Endothelial cell of umbilical vein (primary cell): ENCODE results near the gene DNAAF5. TPM values are rescaled to one million over a fixed set of nuclear protein-coding genes. Genes with fewer than 3 reads are reported as not detected.

Experiments
- BruUV-seq: library from RNA; stranded (reverse); fragments of 400-500 nt; replicated peaks from 2 replicates; lab custom pipeline; 2021; lab: Mats Ljungman, UMichigan
- CTCF ChIA-PET: fragments of 300-600, 350-600 bp; sonication (Branson Sonifier 250); formaldehyde crosslinking; loops from one replicate; lab custom pipeline; 2021; ENCODE audit warnings: antibody characterized with exemption, inconsistent platforms; lab: Charles Lee
- POLR2A ChIA-PET: fragments of 300-600, 350-600 bp; sonication (Branson Sonifier 250); formaldehyde crosslinking; loops from one replicate; lab custom pipeline; 2021; ENCODE audit warnings: antibody characterized with exemption, inconsistent platforms; lab: Charles Lee
- DNase-seq: peaks from one replicate; pipeline ENCODE4 v3.0.0-alpha.2; 2011; ENCODE audit warnings: low read depth, low spot score
- FAIRE-seq: peaks from 2 replicates; lab custom pipeline; 2011; peaks lifted over from hg19 to GRCh38; lab: Jason Lieb, UNC
- H2AFZ ChIP-seq: 2 replicates; pipeline ENCODE4 v1.6.0; 2012; ENCODE audit warnings: low read depth, low read length, control low read depth, inconsistent platforms
- H3K27ac ChIP-seq: 2 replicates; pipeline ENCODE4 v1.5.1; 2011; ENCODE audit warnings: low read depth, mild to moderate bottlenecking, control low read depth, low read length, moderate library complexity; ENCODE audit not compliant: insufficient read depth
- H3K27me3 ChIP-seq, 2 experiments: 2 replicates each; pipeline versions ENCODE4 v1.6.0 to v1.6.1; 2011; ENCODE audit warnings: low read length in 2 of 2, mixed read lengths in 1 of 2; ENCODE audit not compliant: control insufficient read depth in 2 of 2, insufficient read depth in 2 of 2
- H3K36me3 ChIP-seq, 2 experiments: 2 replicates in 1 of 2; 3 replicates in 1 of 2; pipeline ENCODE4 v1.5.1; 2011; ENCODE audit warnings: low read length in 2 of 2, mild to moderate bottlenecking in 1 of 2, moderate library complexity in 1 of 2; ENCODE audit not compliant: control insufficient read depth in 2 of 2, insufficient read depth in 2 of 2; ENCODE audit errors: extremely low read depth in 1 of 2
- H3K4me1 ChIP-seq: 3 replicates; pipeline ENCODE4 v1.5.1; 2011; ENCODE audit warnings: mild to moderate bottlenecking, low read length; ENCODE audit not compliant: control insufficient read depth, insufficient read depth; ENCODE audit errors: extremely low read depth
- H3K4me2 ChIP-seq: 2 replicates; pipeline ENCODE4 v1.6.1; 2011; ENCODE audit warnings: low read length, control low read depth, mixed read lengths; ENCODE audit not compliant: insufficient read depth
- H3K4me3 ChIP-seq, 3 experiments: fragments of 200-600 bp in 1 of 3; sonication (generic), shearing (Covaris generic) in 1 of 3; replicated peaks in 1 of 3; 2 replicates each; pipeline ENCODE4 v1.5.1; 2011 to 2016; ENCODE audit warnings: control low read depth in 3 of 3, low read length in 3 of 3, mild to moderate bottlenecking in 2 of 3, inconsistent platforms in 1 of 3, low read depth in 1 of 3, moderate library complexity in 1 of 3; ENCODE audit not compliant: insufficient read depth in 1 of 3
- H3K79me2 ChIP-seq: 2 replicates; pipeline ENCODE4 v1.6.0; 2012; ENCODE audit warnings: low read length, inconsistent platforms; ENCODE audit not compliant: control insufficient read depth, insufficient read depth
- H3K9ac ChIP-seq: replicated peaks from 2 replicates; pipeline ENCODE3; 2011; ENCODE audit warnings: low read length, control low read depth; ENCODE audit not compliant: insufficient read depth; ENCODE audit errors: extremely low read depth
- H3K9me1 ChIP-seq: replicated peaks from 3 replicates; pipeline ENCODE4 v1.6.0; 2011; ENCODE audit warnings: mild to moderate bottlenecking, low read length; ENCODE audit not compliant: control insufficient read depth, insufficient read depth; ENCODE audit errors: extremely low read depth
- H3K9me3 ChIP-seq: replicated peaks from 2 replicates; pipeline ENCODE4 v1.5.1; 2012; ENCODE audit warnings: low read length, inconsistent platforms; ENCODE audit not compliant: control insufficient read depth, insufficient read depth
- H4K20me1 ChIP-seq: replicated peaks from 2 replicates; pipeline ENCODE3; 2011; ENCODE audit warnings: mild to moderate bottlenecking, low read length; ENCODE audit not compliant: control insufficient read depth, insufficient read depth; ENCODE audit errors: extremely low read depth
- CTCF ChIP-seq, 2 donors: IDR thresholded peaks; 1 replicate in 1 of 2; 2 replicates in 1 of 2; pipeline ENCODE4 v1.5.1; 2011; ENCODE audit warnings: low read length in 2 of 2, mild to moderate bottlenecking in 2 of 2, moderate library complexity in 2 of 2, control low read depth in 1 of 2, inconsistent platforms in 1 of 2, low read depth in 1 of 2; ENCODE audit not compliant: insufficient read depth in 1 of 2; ENCODE audit errors: extremely low read depth in 1 of 2
- EZH2 ChIP-seq: IDR thresholded peaks from 2 replicates; pipeline ENCODE4 v1.6.1; 2012; ENCODE audit warnings: borderline replicate concordance, low read depth, mild to moderate bottlenecking, moderate library complexity, low read length, inconsistent platforms; ENCODE audit not compliant: severe bottlenecking
- FOS ChIP-seq: IDR thresholded peaks from 2 replicates; pipeline ENCODE4 v1.6.1; 2011; ENCODE audit warnings: mild to moderate bottlenecking, low read length, moderate library complexity, borderline replicate concordance; ENCODE audit not compliant: insufficient read depth
- GATA2 ChIP-seq: IDR thresholded peaks from 2 replicates; pipeline ENCODE4 v1.7.0; 2011; ENCODE audit warnings: low read depth, mild to moderate bottlenecking, moderate library complexity, mixed read lengths, low read length; ENCODE audit not compliant: insufficient read length, insufficient read depth
- JUN ChIP-seq: IDR thresholded peaks from 2 replicates; pipeline ENCODE4 v1.6.1; 2011; ENCODE audit warnings: borderline replicate concordance, low read depth; ENCODE audit not compliant: insufficient read length, insufficient read depth
- MAX ChIP-seq: IDR thresholded peaks from 2 replicates; pipeline ENCODE4 v1.6.1; 2011; ENCODE audit not compliant: insufficient read depth, insufficient read length
- MYC ChIP-seq: IDR thresholded peaks from one replicate; pipeline ENCODE4 v1.6.1; 2011; ENCODE audit warnings: mild to moderate bottlenecking, low read depth, low read length
- POLR2A ChIP-seq: IDR thresholded peaks from 2 replicates; pipeline ENCODE4 v1.6.1; 2012; ENCODE audit warnings: low read depth, mild to moderate bottlenecking, control low read depth, low read length
- POLR2AphosphoS5 ChIP-seq: IDR thresholded peaks from 2 replicates; pipeline ENCODE4 v1.6.1; 2012; ENCODE audit warnings: low read depth, mild to moderate bottlenecking, control low read depth, low read length, moderate library complexity; ENCODE audit not compliant: insufficient read depth
- dilution Hi-C: fragments of 300-500 bp; cut with MboI; formaldehyde crosslinking; loops from one replicate; pipeline ENCODE4 v1.15.0; 2019; ENCODE audit warnings: low sequenced_read_pairs; ENCODE audit not compliant: extremely low pct_ligation_motif_present
- intact Hi-C: fragments of 100-400 bp; cut with micrococcal nuclease; formaldehyde crosslinking; loops from one replicate; pipeline ENCODE4 v1.10.0; 2022
- polyA plus RNA-seq, 4 experiments: library from polyadenylated mRNA; depleted of rRNA in 3 of 4; stranded (reverse) in 3 of 4; unstranded in 1 of 4; fragments of >200 nt; gene quantifications; 2 replicates each; pipeline versions ENCODE4 v1.2.1 to v1.2.3, GENCODE V29; 2011 to 2012; ENCODE audit warnings: missing spikeins in 1 of 4
- total RNA-seq: library from RNA; stranded (reverse); gene quantifications from 2 replicates; pipeline ENCODE4 v1.2.3, GENCODE V29; 2021

Gene DNAAF5
- total and polyA plus RNA-seq, 2 donors (not counting 3 experiments of a cell fraction or from before 2014, with no cell fraction given) = 49.3 to 65.5 TPM

- no peaks in the 10 kb centered on the region for H3K9me3 ChIP-seq
- dilution Hi-C loops (no loop called here), intact Hi-C loops (loop anchor here (1.0 kb wide), 1 partner anchor 15 kb away; the partner anchor contains the start of gene SUN1)
- FAIRE-seq = no peak
- H3K36me3 ChIP-seq = no peaks in the 10 kb centered on the region
- H3K4me3 ChIP-seq = peak overlapping the region; percentile 19 to 71 (median 69)
- no peak overlapping the region for H2AFZ ChIP-seq
- TF ChIP-seq FOS (no peak), MYC (no peak), POLR2AphosphoS5 (no peak), JUN (no peak), EZH2 (no peak), POLR2A (no peak), GATA2 (no peak), MAX (no peak), CTCF (IDR thresholded peaks at IDR 0.05; ENCODE audit: extremely low read depth in 1 of 2, insufficient read depth in 1 of 2, low read depth in 1 of 2, low read length in 2 of 2) (no peak)
- POLR2A ChIA-PET = no interaction called here
- no TSS peak for BruUV-seq
- H3K27me3 ChIP-seq = no peaks in the 10 kb centered on the region
- H3K4me1 ChIP-seq = peaks cover 20% of the 10 kb centered on the region
- peak; percentile 49 for DNase-seq
- H3K27ac ChIP-seq = no peak overlapping the region
- H3K79me2 ChIP-seq = peaks cover 47% of the 10 kb centered on the region
- CTCF ChIA-PET = interaction anchor here (1.1 to 3.6 kb wide), 11 partner anchors 12 to 56 kb away, joined by 3 to 24 read pairs (median 5); partner anchors contain the start of gene SUN1
- H4K20me1 ChIP-seq = no peaks in the 10 kb centered on the region
- H3K9me1 ChIP-seq = no peaks in the 10 kb centered on the region
- H3K4me2 ChIP-seq = peak overlapping the region; percentile 81
- H3K9ac ChIP-seq = peak overlapping the region; percentile 49
Observed at GRCh38 chr7:816751-817671, 90.5 kb downstream of the DNAAF5 start.
